Ammon's horn (tissue), 1 donor: Measurements from ENCODE around the gene RSPRY1.

Source experiments
- DNase-seq: peaks from one replicate; pipeline ENCODE4 v3.0.0-alpha.2; 2016; ENCODE audit warnings: low spot score

Gene RSPRY1

DNA sequence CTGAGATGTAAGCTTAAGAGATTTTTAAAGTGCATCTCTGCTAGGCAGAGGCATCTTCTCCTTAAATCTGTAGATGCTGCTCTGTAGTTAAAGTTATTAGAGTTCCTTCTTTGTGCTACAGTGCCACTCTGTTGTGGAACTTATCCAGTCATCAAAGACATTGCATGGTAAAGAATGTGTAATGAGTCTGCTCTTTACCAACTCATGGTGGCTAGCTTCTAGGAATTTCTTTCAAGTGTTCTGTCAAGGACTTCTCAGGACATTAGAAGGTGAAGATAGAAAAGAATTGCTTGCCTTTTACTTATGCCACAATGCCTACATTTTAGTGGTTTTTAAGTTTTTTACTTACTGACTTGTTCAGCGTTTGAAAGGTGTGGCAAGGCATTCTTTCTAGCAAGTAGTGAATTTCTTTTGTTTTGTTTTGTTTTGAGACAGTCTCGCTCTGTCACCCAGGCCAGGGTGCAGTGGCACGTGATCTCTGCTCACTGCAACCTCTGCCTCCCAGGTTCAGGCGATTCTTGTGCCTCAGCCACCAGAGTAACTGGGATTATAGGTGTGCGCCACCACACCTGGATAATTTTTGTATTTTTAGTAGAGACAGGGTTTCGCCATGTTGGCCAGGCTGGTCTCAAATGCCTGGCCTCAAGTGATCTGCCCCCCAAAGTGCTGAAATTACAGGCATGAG lies 38.7 kb downstream of the RSPRY1 start:
- no peak for DNase-seq

GRCh38 chr16:57225978-57226377 lies 39.8 kb downstream of the RSPRY1 start:
- no peak for DNase-seq

- DNase-seq: no peak
Measured at GRCh38 chr16:57226701-57227621, 40.8 kb downstream of the RSPRY1 start.

GRCh38 chr16:57229079-57229478 lies 43.0 kb downstream of the RSPRY1 start:
- no peak for DNase-seq

GRCh38 chr16:57231821-57232350 lies 45.8 kb downstream of the RSPRY1 start:
- DNase-seq: no peak

- no peak for DNase-seq
Measured at GRCh38 chr16:57233944-57234706, 48.0 kb downstream of the RSPRY1 start.

- no peak for DNase-seq
Measured at GRCh38 chr16:57234707-57235092, 48.6 kb downstream of the RSPRY1 start.

DNA sequence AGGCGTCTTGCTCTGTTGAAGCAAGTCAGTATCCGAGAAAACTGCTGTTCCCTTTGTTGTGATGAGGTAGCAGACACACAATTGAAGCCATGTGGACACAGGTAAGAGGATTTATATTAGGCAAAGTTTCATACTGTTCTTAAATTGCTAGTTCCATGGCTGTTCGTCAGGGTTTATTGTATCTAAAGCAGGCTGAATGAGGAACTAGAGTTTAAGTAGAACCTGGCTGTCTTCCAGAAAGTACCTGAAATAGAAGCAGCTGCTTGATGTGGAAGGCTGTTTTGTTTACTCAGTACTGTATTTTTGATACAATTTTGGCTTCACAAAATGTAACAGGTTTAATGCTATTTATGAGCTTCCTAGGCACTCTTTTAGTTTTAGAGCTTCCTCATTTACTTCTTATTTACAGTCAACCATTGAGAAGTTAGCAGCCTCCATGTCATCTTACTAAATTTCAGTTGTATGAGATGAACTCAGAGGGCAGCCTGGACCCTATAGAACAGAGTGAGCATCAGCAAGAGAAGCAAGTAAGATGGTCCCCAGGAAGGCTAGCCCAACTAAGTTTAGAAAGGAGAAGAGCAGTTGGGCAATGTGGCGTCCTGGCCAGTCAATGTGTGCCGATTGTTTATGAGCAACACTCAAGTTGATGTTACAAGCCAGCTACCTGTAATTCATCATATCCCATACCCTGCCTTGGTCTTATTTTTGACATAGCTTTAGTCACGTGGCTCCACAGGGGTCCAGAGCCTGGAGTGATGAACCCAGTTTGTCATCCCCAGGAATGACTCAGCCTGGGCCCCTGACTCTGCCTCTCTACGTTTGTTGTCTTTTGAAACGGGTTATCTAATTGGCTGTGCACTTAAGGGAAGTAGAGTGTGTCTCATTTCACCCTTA lies 49.2 kb downstream of the RSPRY1 start:
- no peak for DNase-seq

DNA sequence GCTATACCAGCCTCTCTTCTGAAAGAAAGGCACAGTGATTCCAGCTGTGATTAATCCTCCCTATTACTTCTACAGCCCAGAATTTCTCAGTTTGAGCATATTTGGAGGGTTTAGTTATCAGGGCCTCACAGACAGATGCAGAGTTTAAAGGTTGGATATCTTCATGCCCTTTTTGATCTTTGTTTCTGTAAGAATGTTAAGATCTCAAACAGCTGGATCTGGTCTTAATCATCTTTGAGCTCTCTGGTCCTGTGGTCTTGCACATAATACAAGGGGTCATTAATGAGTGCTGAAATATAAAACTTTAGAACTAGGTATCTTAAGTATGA lies 49.9 kb downstream of the RSPRY1 start:
- DNase-seq: no peak

GRCh38 chr16:57238682-57239081 lies 52.6 kb downstream of the RSPRY1 start:
- no peak for DNase-seq

GRCh38 chr16:57239107-57239506 lies 53.0 kb downstream of the RSPRY1 start:
- DNase-seq: no peak

DNA sequence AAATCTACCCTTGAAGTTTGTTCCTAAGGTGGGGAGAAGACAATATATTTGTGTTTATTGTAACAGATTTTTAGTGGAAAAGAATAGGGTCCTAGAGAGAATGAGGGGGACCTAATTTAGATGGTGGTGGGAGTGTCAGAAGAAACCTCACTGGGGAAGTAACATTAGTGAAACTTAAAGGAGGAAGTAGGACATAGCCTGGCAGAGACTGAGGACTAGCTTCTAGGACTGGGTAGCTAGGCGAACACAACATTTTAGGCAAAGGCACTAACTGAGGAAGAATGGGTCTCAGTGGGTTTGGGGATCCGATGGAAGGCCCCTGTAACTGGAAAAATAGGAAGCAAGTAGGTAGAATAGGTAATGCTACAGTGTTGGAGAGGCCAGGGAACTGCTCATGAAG lies 54.7 kb downstream of the RSPRY1 start:
- no peak for DNase-seq

DNA sequence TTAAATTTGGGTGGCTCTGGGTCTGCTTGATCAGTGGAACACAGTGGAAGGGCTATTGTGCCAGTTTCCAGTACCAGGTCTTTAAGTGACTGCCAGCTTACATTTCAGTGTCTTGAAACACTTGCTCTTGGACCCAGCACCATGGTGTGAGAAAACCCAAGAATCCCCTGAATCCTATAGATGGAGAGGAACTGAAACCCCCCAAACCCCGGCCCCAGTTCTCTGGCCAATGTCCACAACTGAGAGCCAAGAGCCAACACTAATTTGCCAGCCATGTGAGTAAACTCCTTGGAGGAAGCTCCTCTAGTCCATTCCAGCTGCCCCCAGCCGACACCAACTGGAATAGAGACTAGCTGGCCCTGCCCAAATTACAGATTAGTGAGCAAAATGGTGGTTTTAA lies 56.5 kb downstream of the RSPRY1 start:
- DNase-seq: no peak

GRCh38 chr16:57244463-57244766 lies 58.3 kb downstream of the RSPRY1 start:
- no peak for DNase-seq

- peak; percentile 99 for DNase-seq
Measured at GRCh38 chr16:57244767-57245471, 58.8 kb downstream of the RSPRY1 start, which contains the start of gene ARL2BP. TSS of gene ARL2BP (plus strand) at chr16:57245259. CDS start at chr16:57245368, 109 bp downstream.

- DNase-seq: no peak
Measured at GRCh38 chr16:57245472-57246113, 59.5 kb downstream of the RSPRY1 start.

DNA sequence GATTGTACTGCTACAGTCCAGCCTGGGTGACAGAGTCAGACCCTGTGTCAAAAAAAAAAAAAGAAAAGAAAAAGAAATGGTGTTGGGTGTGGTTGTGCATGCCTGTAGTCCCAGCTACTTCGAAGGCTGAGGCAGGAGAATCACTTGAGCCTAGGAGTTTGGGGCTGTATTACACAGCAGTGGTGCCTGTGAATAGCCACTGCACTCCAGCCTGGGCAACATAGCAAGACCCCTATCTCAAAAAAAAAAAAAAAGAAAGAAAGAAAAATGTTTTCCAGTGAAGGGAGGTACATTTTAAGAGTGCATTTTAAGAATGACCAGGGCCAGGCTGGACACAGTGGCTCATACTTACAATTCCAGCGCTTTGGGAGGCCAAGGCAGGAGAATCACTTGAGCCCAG lies 65.2 kb downstream of the RSPRY1 start:
- DNase-seq: no peak

- no peak for DNase-seq
Measured at GRCh38 chr16:57252148-57252721, 66.1 kb downstream of the RSPRY1 start.

DNA sequence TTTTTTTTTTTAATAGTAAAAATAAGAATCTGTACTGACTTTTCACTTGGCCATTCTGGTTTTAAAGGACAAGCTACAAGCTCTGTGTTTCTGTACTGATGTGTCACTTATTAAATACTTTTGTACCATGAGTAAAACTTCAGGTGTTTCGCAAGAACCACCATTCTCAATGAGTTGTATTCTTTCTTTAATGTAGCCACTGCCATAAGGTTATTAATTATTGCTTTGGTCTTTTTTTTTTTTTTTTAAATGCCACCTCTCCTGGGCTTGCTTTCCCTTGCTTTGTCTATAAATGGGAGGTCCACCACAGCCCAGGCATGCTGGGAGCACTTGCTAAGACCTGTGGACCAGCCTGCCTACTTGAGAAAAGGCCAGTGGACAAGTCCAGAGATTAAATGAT lies 67.3 kb downstream of the RSPRY1 start:
- no peak for DNase-seq
